GM19025 (cell line): ENCODE results near the gene TMEM11.
A peak's percentile ranks its signal among the peaks of the same experiment; 100 is the strongest.

Experiments
- ATAC-seq: cut with Tn5 transposase; IDR thresholded peaks from one replicate; pipeline ENCODE4 v1.9.1; 2021; ENCODE audit warnings: mild to moderate bottlenecking, low read depth, moderate library complexity; ENCODE audit not compliant: unreplicated experiment

TMEM11 gene

GRCh38 chr17:21186399-21187187 lies 27.4 kb downstream of the TMEM11 start:
- no peak for ATAC-seq

- ATAC-seq: no peak
These were observed 28.9 kb downstream of the TMEM11 start for GRCh38 chr17:21185061-21185460.

- ATAC-seq: no peak
These were observed 29.4 kb downstream of the TMEM11 start for GRCh38 chr17:21184570-21184969.

GRCh38 chr17:21183468-21183867 lies 30.5 kb downstream of the TMEM11 start:
- no peak for ATAC-seq

GRCh38 chr17:21177854-21178600 lies 35.9 kb downstream of the TMEM11 start:
- no peak for ATAC-seq

GRCh38 chr17:21177401-21177800 lies 36.6 kb downstream of the TMEM11 start:
- no peak for ATAC-seq

- ATAC-seq: no peak
These were observed 37.1 kb downstream of the TMEM11 start for GRCh38 chr17:21176773-21177395.

- ATAC-seq: no peak
These were observed 39.2 kb downstream of the TMEM11 start for GRCh38 chr17:21174713-21175112.

GRCh38 chr17:21174186-21174585 lies 39.8 kb downstream of the TMEM11 start:
- ATAC-seq: no peak

GRCh38 chr17:21173543-21173942 lies 40.4 kb downstream of the TMEM11 start:
- ATAC-seq: no peak

- no peak for ATAC-seq
These were observed 41.1 kb downstream of the TMEM11 start for GRCh38 chr17:21172846-21173245.

GRCh38 chr17:21171970-21172510 lies 41.9 kb downstream of the TMEM11 start:
- ATAC-seq: no peak

- peak; percentile 84 for ATAC-seq
These were observed 42.5 kb downstream of the TMEM11 start for GRCh38 chr17:21171309-21171922.

- no peak for ATAC-seq
These were observed 43.2 kb downstream of the TMEM11 start for GRCh38 chr17:21170809-21171208.

GRCh38 chr17:21169496-21169895 lies 44.5 kb downstream of the TMEM11 start:
- no peak for ATAC-seq

GRCh38 chr17:21168555-21168865 lies 45.5 kb downstream of the TMEM11 start:
- ATAC-seq: no peak

- no peak for ATAC-seq
These were observed 46.7 kb downstream of the TMEM11 start for GRCh38 chr17:21167303-21167702.

GRCh38 chr17:21166595-21167210 lies 47.3 kb downstream of the TMEM11 start:
- no peak for ATAC-seq

GRCh38 chr17:21165922-21166594 lies 47.9 kb downstream of the TMEM11 start:
- ATAC-seq: no peak

GRCh38 chr17:21164620-21165019 lies 49.3 kb downstream of the TMEM11 start:
- ATAC-seq: no peak
